Measurements from ENCODE around the gene C19orf67.

The C19orf67 gene

GRCh38 chr19:14107581-14108461 is 22.2 kb upstream of the C19orf67 start:
- FAIRE-seq: no peak

GRCh38 chr19:14106840-14107239 is 21.3 kb upstream of the C19orf67 start:
- no peak for FAIRE-seq

GRCh38 chr19:14105680-14106079 is 20.1 kb upstream of the C19orf67 start:
- FAIRE-seq: no peak

GRCh38 chr19:14103310-14103709 is 17.7 kb upstream of the C19orf67 start:
- FAIRE-seq: no peak

- no peak for FAIRE-seq
These were observed 17.2 kb upstream of the C19orf67 start for GRCh38 chr19:14102756-14103155.

- no peak for FAIRE-seq
These were observed 16.6 kb upstream of the C19orf67 start for GRCh38 chr19:14102102-14102696.

GRCh38 chr19:14101003-14101545 is 15.5 kb upstream of the C19orf67 start:
- no peak for FAIRE-seq

GRCh38 chr19:14097532-14098151 is 12.1 kb upstream of the C19orf67 start:
- FAIRE-seq: no peak

- FAIRE-seq: no peak
These were observed 10.8 kb upstream of the C19orf67 start for GRCh38 chr19:14096272-14096992.

- no peak for FAIRE-seq
These were observed 9.3 kb upstream of the C19orf67 start for GRCh38 chr19:14094854-14095253.

- FAIRE-seq: no peak
These were observed 7.7 kb upstream of the C19orf67 start for GRCh38 chr19:14093117-14093823.

GRCh38 chr19:14091813-14092462 is 6.4 kb upstream of the C19orf67 start:
- FAIRE-seq: no peak

- no peak for FAIRE-seq
These were observed 5.7 kb upstream of the C19orf67 start for GRCh38 chr19:14091081-14091812.

- no peak for FAIRE-seq
These were observed 5.0 kb upstream of the C19orf67 start, which contains the start of gene SAMD1 for GRCh38 chr19:14090509-14091080. SAMD1 (minus strand) TSS chr19:14090751.

GRCh38 chr19:14089662-14090508 is 4.3 kb upstream of the C19orf67 start:
- FAIRE-seq: no peak

GRCh38 chr19:14089412-14089661 is 3.8 kb upstream of the C19orf67 start:
- FAIRE-seq: no peak

GRCh38 chr19:14088634-14089411 is 3.2 kb upstream of the C19orf67 start:
- no peak for FAIRE-seq

GRCh38 chr19:14086098-14086497 is 515 bp upstream of the C19orf67 start:
- FAIRE-seq: no peak

- no peak for FAIRE-seq
These were observed 3.0 kb downstream of the C19orf67 start for GRCh38 chr19:14082675-14082960.
